Liver (tissue), 3 donors: ENCODE results near the gene ZNRF2.

Experiments
- FOXA2 ChIP-seq: IDR thresholded peaks from 2 replicates; pipeline ENCODE4 v1.6.1; 2016; ENCODE audit warnings: antibody characterized with exemption
- HNF4G ChIP-seq: IDR thresholded peaks from 2 replicates; pipeline ENCODE4 v1.6.1; 2016; ENCODE audit warnings: antibody characterized with exemption
- JUND ChIP-seq, 2 donors: IDR thresholded peaks; 2 replicates each; pipeline ENCODE4 v1.6.1; 2016; ENCODE audit warnings: antibody characterized with exemption in 2 of 2
- NR2F2 ChIP-seq: IDR thresholded peaks from 2 replicates; pipeline ENCODE4 v1.6.1; 2016; ENCODE audit warnings: antibody characterized with exemption
- RAD21 ChIP-seq, 2 donors: IDR thresholded peaks; 2 replicates each; pipeline ENCODE4 v1.6.1; 2016; ENCODE audit warnings: antibody characterized with exemption in 2 of 2, mild to moderate bottlenecking in 2 of 2
- SP1 ChIP-seq: IDR thresholded peaks from 2 replicates; pipeline ENCODE4 v1.6.1; 2018; ENCODE audit warnings: antibody characterized with exemption, mild to moderate bottlenecking
- TAF1 ChIP-seq: conservative IDR thresholded peaks from 2 replicates; pipeline ENCODE4 v1.6.1; 2016; ENCODE audit warnings: antibody characterized with exemption, mild to moderate bottlenecking
- YY1 ChIP-seq: IDR thresholded peaks from 2 replicates; pipeline ENCODE4 v1.6.1; 2016; ENCODE audit warnings: antibody characterized with exemption, mild to moderate bottlenecking
- TF ChIP-seq, protein P1 (sequence below): fragments of 150-350 bp; IDR thresholded peaks from 2 replicates; pipeline ENCODE4 v1.5.1; 2017; ENCODE audit warnings: improper control_type of control experiment, low read depth, low read length; ENCODE audit not compliant: missing input control
- TF ChIP-seq, protein P2 (sequence below): IDR thresholded peaks from 2 replicates; pipeline ENCODE4 v1.6.1; 2016; ENCODE audit warnings: antibody characterized with exemption
- TF ChIP-seq, protein P3 (sequence below): IDR thresholded peaks from 2 replicates; pipeline ENCODE4 v1.6.1; 2016; ENCODE audit warnings: antibody characterized with exemption, mild to moderate bottlenecking
- TF ChIP-seq, protein P4 (sequence below): IDR thresholded peaks from 2 replicates; pipeline ENCODE4 v1.6.1; 2016; ENCODE audit warnings: antibody characterized with exemption
- TF ChIP-seq, protein P5 (sequence below): IDR thresholded peaks from 2 replicates; pipeline ENCODE4 v1.6.1; 2016; ENCODE audit warnings: antibody characterized with exemption
- donor health status: healthy.
- donor health status: healthy.

DNA sequence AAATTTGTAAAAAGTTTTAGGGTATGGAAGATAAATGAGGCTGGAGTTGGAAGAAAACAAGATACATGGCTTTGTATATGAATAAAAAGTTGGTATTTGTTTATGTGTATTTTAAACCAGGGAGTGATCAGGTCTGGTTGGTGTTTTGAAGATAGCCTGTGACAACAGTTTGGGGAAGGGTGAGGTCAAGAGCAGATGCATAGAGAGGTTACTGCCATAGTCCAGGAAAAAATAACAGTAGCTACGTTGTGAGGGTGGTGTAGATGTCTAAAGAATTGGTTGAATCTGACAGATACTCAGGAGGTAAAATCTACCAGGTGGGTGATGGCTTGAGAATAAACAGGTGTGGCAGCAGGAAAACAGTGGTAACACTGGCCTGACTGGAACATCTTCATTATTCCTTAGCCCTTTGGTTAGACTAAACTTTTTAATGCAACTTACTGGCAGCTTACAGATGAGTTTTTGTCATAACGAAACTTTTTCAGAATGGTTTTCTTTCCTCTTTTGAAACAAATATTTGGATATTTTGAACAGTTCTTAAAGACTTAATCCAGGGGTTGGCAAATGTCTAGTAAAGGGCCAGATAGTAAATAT, 25.5 kb downstream of the ZNRF2 start:
- TF ChIP-seq, protein P1, sequence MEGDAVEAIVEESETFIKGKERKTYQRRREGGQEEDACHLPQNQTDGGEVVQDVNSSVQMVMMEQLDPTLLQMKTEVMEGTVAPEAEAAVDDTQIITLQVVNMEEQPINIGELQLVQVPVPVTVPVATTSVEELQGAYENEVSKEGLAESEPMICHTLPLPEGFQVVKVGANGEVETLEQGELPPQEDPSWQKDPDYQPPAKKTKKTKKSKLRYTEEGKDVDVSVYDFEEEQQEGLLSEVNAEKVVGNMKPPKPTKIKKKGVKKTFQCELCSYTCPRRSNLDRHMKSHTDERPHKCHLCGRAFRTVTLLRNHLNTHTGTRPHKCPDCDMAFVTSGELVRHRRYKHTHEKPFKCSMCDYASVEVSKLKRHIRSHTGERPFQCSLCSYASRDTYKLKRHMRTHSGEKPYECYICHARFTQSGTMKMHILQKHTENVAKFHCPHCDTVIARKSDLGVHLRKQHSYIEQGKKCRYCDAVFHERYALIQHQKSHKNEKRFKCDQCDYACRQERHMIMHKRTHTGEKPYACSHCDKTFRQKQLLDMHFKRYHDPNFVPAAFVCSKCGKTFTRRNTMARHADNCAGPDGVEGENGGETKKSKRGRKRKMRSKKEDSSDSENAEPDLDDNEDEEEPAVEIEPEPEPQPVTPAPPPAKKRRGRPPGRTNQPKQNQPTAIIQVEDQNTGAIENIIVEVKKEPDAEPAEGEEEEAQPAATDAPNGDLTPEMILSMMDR, result no peak
- TF ChIP-seq, protein P2, sequence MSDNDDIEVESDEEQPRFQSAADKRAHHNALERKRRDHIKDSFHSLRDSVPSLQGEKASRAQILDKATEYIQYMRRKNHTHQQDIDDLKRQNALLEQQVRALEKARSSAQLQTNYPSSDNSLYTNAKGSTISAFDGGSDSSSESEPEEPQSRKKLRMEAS, result no peak
- TF ChIP-seq TAF1 (no peak), FOXA2 (no peak), SP1 (no peak), JUND (IDR thresholded peaks at IDR 0.05) (no peak), YY1 (no peak), NR2F2 (no peak), HNF4G (no peak), RAD21 (IDR thresholded peaks at IDR 0.05) (no peak)
- TF ChIP-seq, protein P3, sequence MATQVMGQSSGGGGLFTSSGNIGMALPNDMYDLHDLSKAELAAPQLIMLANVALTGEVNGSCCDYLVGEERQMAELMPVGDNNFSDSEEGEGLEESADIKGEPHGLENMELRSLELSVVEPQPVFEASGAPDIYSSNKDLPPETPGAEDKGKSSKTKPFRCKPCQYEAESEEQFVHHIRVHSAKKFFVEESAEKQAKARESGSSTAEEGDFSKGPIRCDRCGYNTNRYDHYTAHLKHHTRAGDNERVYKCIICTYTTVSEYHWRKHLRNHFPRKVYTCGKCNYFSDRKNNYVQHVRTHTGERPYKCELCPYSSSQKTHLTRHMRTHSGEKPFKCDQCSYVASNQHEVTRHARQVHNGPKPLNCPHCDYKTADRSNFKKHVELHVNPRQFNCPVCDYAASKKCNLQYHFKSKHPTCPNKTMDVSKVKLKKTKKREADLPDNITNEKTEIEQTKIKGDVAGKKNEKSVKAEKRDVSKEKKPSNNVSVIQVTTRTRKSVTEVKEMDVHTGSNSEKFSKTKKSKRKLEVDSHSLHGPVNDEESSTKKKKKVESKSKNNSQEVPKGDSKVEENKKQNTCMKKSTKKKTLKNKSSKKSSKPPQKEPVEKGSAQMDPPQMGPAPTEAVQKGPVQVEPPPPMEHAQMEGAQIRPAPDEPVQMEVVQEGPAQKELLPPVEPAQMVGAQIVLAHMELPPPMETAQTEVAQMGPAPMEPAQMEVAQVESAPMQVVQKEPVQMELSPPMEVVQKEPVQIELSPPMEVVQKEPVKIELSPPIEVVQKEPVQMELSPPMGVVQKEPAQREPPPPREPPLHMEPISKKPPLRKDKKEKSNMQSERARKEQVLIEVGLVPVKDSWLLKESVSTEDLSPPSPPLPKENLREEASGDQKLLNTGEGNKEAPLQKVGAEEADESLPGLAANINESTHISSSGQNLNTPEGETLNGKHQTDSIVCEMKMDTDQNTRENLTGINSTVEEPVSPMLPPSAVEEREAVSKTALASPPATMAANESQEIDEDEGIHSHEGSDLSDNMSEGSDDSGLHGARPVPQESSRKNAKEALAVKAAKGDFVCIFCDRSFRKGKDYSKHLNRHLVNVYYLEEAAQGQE, result no peak
- TF ChIP-seq, protein P4, sequence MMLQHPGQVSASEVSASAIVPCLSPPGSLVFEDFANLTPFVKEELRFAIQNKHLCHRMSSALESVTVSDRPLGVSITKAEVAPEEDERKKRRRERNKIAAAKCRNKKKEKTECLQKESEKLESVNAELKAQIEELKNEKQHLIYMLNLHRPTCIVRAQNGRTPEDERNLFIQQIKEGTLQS, result no peak
- TF ChIP-seq, protein P5, sequence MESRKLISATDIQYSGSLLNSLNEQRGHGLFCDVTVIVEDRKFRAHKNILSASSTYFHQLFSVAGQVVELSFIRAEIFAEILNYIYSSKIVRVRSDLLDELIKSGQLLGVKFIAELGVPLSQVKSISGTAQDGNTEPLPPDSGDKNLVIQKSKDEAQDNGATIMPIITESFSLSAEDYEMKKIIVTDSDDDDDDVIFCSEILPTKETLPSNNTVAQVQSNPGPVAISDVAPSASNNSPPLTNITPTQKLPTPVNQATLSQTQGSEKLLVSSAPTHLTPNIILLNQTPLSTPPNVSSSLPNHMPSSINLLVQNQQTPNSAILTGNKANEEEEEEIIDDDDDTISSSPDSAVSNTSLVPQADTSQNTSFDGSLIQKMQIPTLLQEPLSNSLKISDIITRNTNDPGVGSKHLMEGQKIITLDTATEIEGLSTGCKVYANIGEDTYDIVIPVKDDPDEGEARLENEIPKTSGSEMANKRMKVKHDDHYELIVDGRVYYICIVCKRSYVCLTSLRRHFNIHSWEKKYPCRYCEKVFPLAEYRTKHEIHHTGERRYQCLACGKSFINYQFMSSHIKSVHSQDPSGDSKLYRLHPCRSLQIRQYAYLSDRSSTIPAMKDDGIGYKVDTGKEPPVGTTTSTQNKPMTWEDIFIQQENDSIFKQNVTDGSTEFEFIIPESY, result no peak
